OCI-LY3 (cell line): ENCODE results near the gene OGT.
"Not testable (repeated sequence)": the region's sequence is repeated elsewhere in the genome, so short reads cannot be mapped to it uniquely, and the experiment has no call there.

Experiments
- CTCF ChIP-seq: fragments of 200-600, 300-600 bp; sonication (generic); IDR thresholded peaks from 2 replicates; pipeline ENCODE4 v1.5.1; 2014; ENCODE audit warnings: antibody characterized with exemption, low read length, low read depth
- EZH2phosphoT487 ChIP-seq: fragments of 200-600 bp; shearing (Covaris generic); IDR thresholded peaks from 2 replicates; pipeline ENCODE4 v1.6.1; 2018; ENCODE audit warnings: antibody characterized with exemption, mixed run types, low read depth

GRCh38 chrX:71502080-71502479 is 30.8 kb upstream of the OGT start:
- not testable (repeated sequence) for TF ChIP-seq CTCF, EZH2phosphoT487
